Right ventricle myocardium inferior (tissue), 1 donor: ENCODE results near the gene ZNF75A. TPM values are rescaled to one million over a fixed set of nuclear protein-coding genes. Genes with fewer than 3 reads are reported as not detected.
A peak's percentile ranks its signal among the peaks of the same experiment; 100 is the strongest.

Experiments used
- ATAC-seq: fragments of 200-7000 bp; cut with Tn5 transposase; one replicate; pipeline ENCODE4 v1.9.1; 2020; ENCODE audit warnings: mild to moderate bottlenecking, moderate library complexity
- DNase-seq: peaks from one replicate; pipeline ENCODE4 v3.0.0; 2021; ENCODE audit errors: missing footprints
- intact Hi-C: fragments of 100-400 bp; cut with DNase I; formaldehyde crosslinking; loops from one replicate; pipeline ENCODE4 v1.11.0; 2022
- total RNA-seq: library from RNA; stranded (reverse); fragmentation: NEBNext Ultra II Directional; extraction: Animal tissue kit (Norgen Biotek cat#: 25700); gene quantifications from one replicate; pipeline ENCODE4 v1.2.1, GENCODE V29; 2021
- donor health status: DM: no; HTN: yes; CAD: no; lungs with severe emphysema.

The ZNF75A gene
- total RNA-seq, 1 donor from 2014 or later: 19.0 TPM

GRCh38 chr16:3349175-3349574 lies 43.9 kb downstream of the ZNF75A start:
- intact Hi-C loops: no loop called here
- no peak for ATAC-seq
- DNase-seq: no peak

GRCh38 chr16:3355589-3355988 lies 50.3 kb downstream of the ZNF75A start, which contains the start of gene OR2C1:
OR2C1 (plus strand) TSS chr16:3355889; CDS start chr16:3355941, 52 bp downstream.
- ATAC-seq (no peak), DNase-seq (no peak)
- intact Hi-C loops: no loop called here

- ATAC-seq (no peak), DNase-seq (no peak)
- intact Hi-C loops: no loop called here
Measured at GRCh38 chr16:3356118-3356517, 50.8 kb downstream of the ZNF75A start.

GRCh38 chr16:3358871-3359270 lies 53.6 kb downstream of the ZNF75A start:
- DNase-seq (no peak), ATAC-seq (no peak)
- intact Hi-C loops: no loop called here

GRCh38 chr16:3362931-3363330 lies 57.6 kb downstream of the ZNF75A start:
- intact Hi-C loops: loop anchor here (5.0 kb wide), 1 partner anchor 51 kb away; no protein-coding TSS in a partner anchor
- ATAC-seq: no peak
- DNase-seq: no peak

- DNase-seq (no peak), ATAC-seq (no peak)
- intact Hi-C loops: loop anchor here (5.0 kb wide), 1 partner anchor 51 kb away; no protein-coding TSS in a partner anchor
Measured at GRCh38 chr16:3363793-3364192, 58.5 kb downstream of the ZNF75A start.

GRCh38 chr16:3364774-3365427 lies 59.6 kb downstream of the ZNF75A start:
- DNase-seq (peak; percentile 89), ATAC-seq (peak; percentile 99)
- intact Hi-C loops: loop anchor here (5.0 kb wide), 1 partner anchor 53 kb away; no protein-coding TSS in a partner anchor

Other genes with a start within 250 kb of the ZNF75A start
- 57.8 TPM for gene IL32, start 239.9 kb upstream of the ZNF75A start, total RNA-seq
- not detected for gene ZSCAN10, start 206.2 kb upstream of the ZNF75A start, total RNA-seq
- 7.4 TPM for gene ZNF205, start 192.9 kb upstream of the ZNF75A start, total RNA-seq
- 6.2 TPM for gene ZNF213, start 170.5 kb upstream of the ZNF75A start, total RNA-seq
- gene OR1F1, start 117.3 kb upstream of the ZNF75A start, total RNA-seq: not detected
- gene ZNF200, start 70.3 kb upstream of the ZNF75A start, total RNA-seq: 5.1 TPM
- 1.1 TPM for gene MEFV, start 48.9 kb upstream of the ZNF75A start, total RNA-seq
- gene ZNF263, start 22.0 kb upstream of the ZNF75A start, total RNA-seq: 8.4 TPM
- 8.4 TPM for gene TIGD7, start 67 bp upstream of the ZNF75A start, total RNA-seq
- not detected for gene OR2C1, start 50.4 kb downstream of the ZNF75A start, total RNA-seq
- gene ZSCAN32, start 95.5 kb downstream of the ZNF75A start, total RNA-seq: 6.9 TPM
- 10.0 TPM for gene ZNF174, start 95.7 kb downstream of the ZNF75A start, total RNA-seq
- 1.8 TPM for gene ZNF597, start 138.0 kb downstream of the ZNF75A start, total RNA-seq
- gene NAA60, start 138.2 kb downstream of the ZNF75A start, total RNA-seq: 42.7 TPM
- gene C16orf90, start 190.0 kb downstream of the ZNF75A start, total RNA-seq: not detected
- 16.5 TPM for gene CLUAP1, start 195.5 kb downstream of the ZNF75A start, total RNA-seq